ENCODE results near the gene ZSWIM2. TPM values are rescaled to one million over a fixed set of nuclear protein-coding genes. Genes with fewer than 3 reads are reported as not detected.

Gene ZSWIM2
- total RNA-seq, 2 experiments from 2014 or later, result not detected

- ChIA-PET CTCF (interaction anchor here (0.7 kb wide), 1 partner anchor 1592 kb away, joined by 4 read pairs; no protein-coding TSS in a partner anchor), POLR2A (no interaction called here)
- H3K4me1 Mint-ChIP-seq, result peaks cover 4% of the 10 kb centered on the region
- peaks cover 5% of the 10 kb centered on the region for H3K9me3 Mint-ChIP-seq (ENCODE audit: low read depth)
- no peaks in the 10 kb centered on the region for H3K27me3 Mint-ChIP-seq
- no peak for DNase-seq
- intact Hi-C loops (cut with DNase I, micrococcal nuclease), result no loop called here
- H3K4me3 Mint-ChIP-seq, result no peak overlapping the region
- no peak for ATAC-seq
- H3K36me3 Mint-ChIP-seq (ENCODE audit: low read depth), result no peaks in the 10 kb centered on the region
- no peak overlapping the region for H3K27ac Mint-ChIP-seq
Observed at GRCh38 chr2:186881660-186882059, 32.7 kb upstream of the ZSWIM2 start.

GRCh38 chr2:186879312-186879711 is 30.3 kb upstream of the ZSWIM2 start:
- Mint-ChIP-seq H3K27me3 (no peaks in the 10 kb centered on the region), H3K27ac (no peak overlapping the region), H3K9me3 (ENCODE audit: low read depth) (peaks cover 7% of the 10 kb centered on the region), H3K4me1 (no peaks in the 10 kb centered on the region), H3K4me3 (no peak overlapping the region), H3K36me3 (ENCODE audit: low read depth) (no peaks in the 10 kb centered on the region)
- intact Hi-C loops (cut with DNase I, micrococcal nuclease), result no loop called here
- DNase-seq (no peak), ATAC-seq (no peak)
- CTCF ChIA-PET, result no interaction called here
- POLR2A ChIA-PET, result no interaction called here

GRCh38 chr2:186874713-186875112 is 25.7 kb upstream of the ZSWIM2 start:
- ChIA-PET CTCF (no interaction called here), POLR2A (no interaction called here)
- H3K36me3 Mint-ChIP-seq (ENCODE audit: low read depth), result no peaks in the 10 kb centered on the region

GRCh38 chr2:186871881-186872280 is 22.9 kb upstream of the ZSWIM2 start:
- CTCF ChIA-PET, result interaction anchor here (0.7 to 0.9 kb wide), 2 partner anchors 11 to 22 kb away, joined by 3 to 4 read pairs; no protein-coding TSS in a partner anchor
- no peaks in the 10 kb centered on the region for H3K4me1 Mint-ChIP-seq
- intact Hi-C loops (cut with DNase I, micrococcal nuclease), result no loop called here
- H3K9me3 Mint-ChIP-seq (ENCODE audit: low read depth), result peaks cover 2% of the 10 kb centered on the region
- no peaks in the 10 kb centered on the region for H3K27me3 Mint-ChIP-seq
- DNase-seq, result no peak
- ATAC-seq, result no peak
- H3K27ac Mint-ChIP-seq, result no peak overlapping the region
- POLR2A ChIA-PET, result no interaction called here
- H3K36me3 Mint-ChIP-seq (ENCODE audit: low read depth), result no peaks in the 10 kb centered on the region
- H3K4me3 Mint-ChIP-seq, result no peak overlapping the region

More at GRCh38 chr2:186874713-186875112, 25.7 kb upstream of the ZSWIM2 start:
- intact Hi-C loops (cut with DNase I, micrococcal nuclease), result no loop called here
- H3K27ac Mint-ChIP-seq, result no peak overlapping the region
- H3K9me3 Mint-ChIP-seq (ENCODE audit: low read depth), result peaks cover 2% of the 10 kb centered on the region
- H3K27me3 Mint-ChIP-seq, result no peaks in the 10 kb centered on the region
- no peak overlapping the region for H3K4me3 Mint-ChIP-seq
- no peaks in the 10 kb centered on the region for H3K4me1 Mint-ChIP-seq
- DNase-seq (no peak), ATAC-seq (no peak)

GRCh38 chr2:186868344-186868743 is 19.4 kb upstream of the ZSWIM2 start:
- DNase-seq (no peak), ATAC-seq (no peak)
- intact Hi-C loops (cut with DNase I, micrococcal nuclease), result no loop called here
- Mint-ChIP-seq H3K9me3 (ENCODE audit: low read depth) (no peaks in the 10 kb centered on the region), H3K27ac (no peak overlapping the region), H3K36me3 (ENCODE audit: low read depth) (no peaks in the 10 kb centered on the region), H3K27me3 (no peaks in the 10 kb centered on the region), H3K4me3 (no peak overlapping the region), H3K4me1 (no peaks in the 10 kb centered on the region)
- CTCF ChIA-PET, result no interaction called here
- POLR2A ChIA-PET, result no interaction called here

GRCh38 chr2:186862869-186863709 is 14.1 kb upstream of the ZSWIM2 start:
- intact Hi-C loops (cut with DNase I, micrococcal nuclease), result loop anchor here (1.0 to 5.0 kb wide), 2 partner anchors 590 to 719 kb away; no protein-coding TSS in a partner anchor
- CTCF ChIA-PET, result interaction anchor here (0.6 to 1.3 kb wide), 4 partner anchors 12 to 904 kb away, joined by 3 to 4 read pairs (median 3); no protein-coding TSS in a partner anchor
- DNase-seq (no peak), ATAC-seq (no peak)
- Mint-ChIP-seq H3K9me3 (ENCODE audit: low read depth) (no peaks in the 10 kb centered on the region), H3K36me3 (ENCODE audit: low read depth) (no peaks in the 10 kb centered on the region), H3K4me1 (no peaks in the 10 kb centered on the region), H3K4me3 (no peak overlapping the region), H3K27me3 (no peaks in the 10 kb centered on the region), H3K27ac (no peak overlapping the region)
- POLR2A ChIA-PET, result no interaction called here

GRCh38 chr2:186855216-186855615 is 6.2 kb upstream of the ZSWIM2 start:
- no peak for DNase-seq
- no peaks in the 10 kb centered on the region for H3K4me1 Mint-ChIP-seq
- H3K9me3 Mint-ChIP-seq (ENCODE audit: low read depth), result no peaks in the 10 kb centered on the region
- peaks cover 7% of the 10 kb centered on the region for H3K27me3 Mint-ChIP-seq
- no peaks in the 10 kb centered on the region for H3K36me3 Mint-ChIP-seq (ENCODE audit: low read depth)
- ChIA-PET POLR2A (no interaction called here), CTCF (interaction anchor here (1.9 kb wide), 1 partner anchor 12 kb away, joined by 4 read pairs; no protein-coding TSS in a partner anchor)
- intact Hi-C loops (cut with DNase I, micrococcal nuclease), result no loop called here
- H3K4me3 Mint-ChIP-seq, result no peak overlapping the region
- no peak overlapping the region for H3K27ac Mint-ChIP-seq
- ATAC-seq, result no peak

- Mint-ChIP-seq H3K4me1 (peaks cover 8% of the 10 kb centered on the region), H3K36me3 (ENCODE audit: low read depth) (no peaks in the 10 kb centered on the region), H3K27me3 (peaks cover 18% of the 10 kb centered on the region), H3K4me3 (no peak overlapping the region), H3K27ac (no peak overlapping the region), H3K9me3 (ENCODE audit: low read depth) (no peaks in the 10 kb centered on the region)
- ATAC-seq (no peak), DNase-seq (no peak)
- intact Hi-C loops (cut with DNase I, micrococcal nuclease), result no loop called here
- POLR2A ChIA-PET, result no interaction called here
- CTCF ChIA-PET, result interaction anchor here (1.9 kb wide), 1 partner anchor 13 kb away, joined by 4 read pairs; no protein-coding TSS in a partner anchor
Observed at GRCh38 chr2:186853951-186854350, 5.0 kb upstream of the ZSWIM2 start.

GRCh38 chr2:186852508-186852907 is 3.5 kb upstream of the ZSWIM2 start:
- peaks cover 23% of the 10 kb centered on the region for H3K27me3 Mint-ChIP-seq
- intact Hi-C loops (cut with DNase I, micrococcal nuclease), result no loop called here
- ChIA-PET POLR2A (no interaction called here), CTCF (no interaction called here)
- no peak overlapping the region for H3K27ac Mint-ChIP-seq
- DNase-seq, result no peak
- H3K4me1 Mint-ChIP-seq, result peaks cover 12% of the 10 kb centered on the region
- no peaks in the 10 kb centered on the region for H3K36me3 Mint-ChIP-seq (ENCODE audit: low read depth)
- H3K9me3 Mint-ChIP-seq (ENCODE audit: low read depth), result no peaks in the 10 kb centered on the region
- no peak overlapping the region for H3K4me3 Mint-ChIP-seq
- ATAC-seq, result no peak

GRCh38 chr2:186842373-186842772 is 6.6 kb downstream of the ZSWIM2 start:
- POLR2A ChIA-PET, result no interaction called here
- no peak for DNase-seq
- intact Hi-C loops (cut with DNase I, micrococcal nuclease), result no loop called here
- no peak overlapping the region for H3K27ac Mint-ChIP-seq
- CTCF ChIA-PET, result interaction anchor here (0.6 kb wide), 1 partner anchor 661 kb away, joined by 3 read pairs; no protein-coding TSS in a partner anchor
- ATAC-seq, result no peak
- no peak overlapping the region for H3K4me3 Mint-ChIP-seq
- H3K27me3 Mint-ChIP-seq, result peaks cover 12% of the 10 kb centered on the region
- no peaks in the 10 kb centered on the region for H3K9me3 Mint-ChIP-seq (ENCODE audit: low read depth)
- H3K4me1 Mint-ChIP-seq, result no peaks in the 10 kb centered on the region
- no peaks in the 10 kb centered on the region for H3K36me3 Mint-ChIP-seq (ENCODE audit: low read depth)

GRCh38 chr2:186841940-186842339 is 7.0 kb downstream of the ZSWIM2 start:
- no peaks in the 10 kb centered on the region for H3K9me3 Mint-ChIP-seq (ENCODE audit: low read depth)
- CTCF ChIA-PET, result no interaction called here
- no peak overlapping the region for H3K4me3 Mint-ChIP-seq
- POLR2A ChIA-PET, result no interaction called here
- H3K27ac Mint-ChIP-seq, result no peak overlapping the region
- peaks cover 12% of the 10 kb centered on the region for H3K27me3 Mint-ChIP-seq
- DNase-seq, result no peak
- ATAC-seq, result no peak
- no peaks in the 10 kb centered on the region for H3K36me3 Mint-ChIP-seq (ENCODE audit: low read depth)
- intact Hi-C loops (cut with DNase I, micrococcal nuclease), result no loop called here
- no peaks in the 10 kb centered on the region for H3K4me1 Mint-ChIP-seq

GRCh38 chr2:186835628-186836027 is 13.3 kb downstream of the ZSWIM2 start:
- H3K27ac Mint-ChIP-seq, result no peak overlapping the region
- intact Hi-C loops (cut with DNase I, micrococcal nuclease), result no loop called here
- no peak overlapping the region for H3K4me3 Mint-ChIP-seq
- H3K4me1 Mint-ChIP-seq, result no peaks in the 10 kb centered on the region
- DNase-seq (no peak), ATAC-seq (no peak)
- CTCF ChIA-PET, result no interaction called here
- H3K36me3 Mint-ChIP-seq (ENCODE audit: low read depth), result no peaks in the 10 kb centered on the region
- POLR2A ChIA-PET, result no interaction called here
- H3K27me3 Mint-ChIP-seq, result peaks cover 5% of the 10 kb centered on the region
- no peaks in the 10 kb centered on the region for H3K9me3 Mint-ChIP-seq (ENCODE audit: low read depth)
